NCI-H128 (cell line): ENCODE measurements around the gene COQ10A.
A peak's percentile ranks its signal among the peaks of the same experiment; 100 is the strongest.
"Not testable (repeated sequence)": the region's sequence is repeated elsewhere in the genome, so short reads cannot be mapped to it uniquely, and the experiment has no call there.

ENCODE experiments used
- DNase-seq: peaks from one replicate; lab custom pipeline; 2025; ENCODE audit not compliant: unreplicated experiment; lab: John Stamatoyannopoulos, UW

COQ10A gene

GRCh38 chr12:56274299-56274698 is 7.6 kb downstream of the COQ10A start:
- no peak for DNase-seq

DNA sequence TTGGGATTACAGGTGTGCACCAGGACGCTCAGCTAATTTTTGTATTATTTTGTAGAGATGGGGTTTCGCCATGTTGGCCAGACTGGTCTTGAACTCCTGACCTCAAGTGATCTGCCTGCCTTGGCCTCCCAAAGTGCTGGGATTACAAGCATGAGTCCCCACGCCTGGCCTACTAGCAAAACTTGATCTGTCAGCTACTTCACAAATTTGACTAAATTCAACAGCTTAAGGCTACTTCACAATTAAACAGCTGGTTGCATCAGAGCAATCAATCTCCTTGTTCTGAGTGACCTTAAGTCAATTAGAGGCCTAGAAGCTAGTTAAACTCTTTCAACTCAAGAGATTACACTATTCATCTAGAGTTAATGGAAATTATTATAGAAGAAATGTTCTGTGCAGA is 12.2 kb downstream of the COQ10A start:
- no peak for DNase-seq

DNA sequence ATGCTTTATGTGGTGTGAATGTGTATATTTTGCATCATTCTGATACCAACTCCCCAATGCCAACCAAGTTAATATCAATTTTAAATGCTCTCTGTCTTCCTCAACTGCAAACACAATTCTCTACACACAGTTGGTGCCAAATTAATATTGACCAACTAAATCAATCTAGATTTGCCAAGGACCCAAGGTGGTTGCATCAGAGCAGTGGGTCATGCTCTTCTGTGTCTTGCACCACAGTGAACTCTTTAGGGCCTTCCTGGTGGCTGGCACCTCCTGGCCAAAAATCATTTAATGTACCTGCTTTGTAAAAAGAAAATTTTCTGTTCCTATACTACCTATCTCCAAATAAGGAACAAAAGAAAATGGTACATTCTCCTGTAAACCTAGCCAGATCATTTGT is 14.1 kb downstream of the COQ10A start:
- no peak for DNase-seq

DNA sequence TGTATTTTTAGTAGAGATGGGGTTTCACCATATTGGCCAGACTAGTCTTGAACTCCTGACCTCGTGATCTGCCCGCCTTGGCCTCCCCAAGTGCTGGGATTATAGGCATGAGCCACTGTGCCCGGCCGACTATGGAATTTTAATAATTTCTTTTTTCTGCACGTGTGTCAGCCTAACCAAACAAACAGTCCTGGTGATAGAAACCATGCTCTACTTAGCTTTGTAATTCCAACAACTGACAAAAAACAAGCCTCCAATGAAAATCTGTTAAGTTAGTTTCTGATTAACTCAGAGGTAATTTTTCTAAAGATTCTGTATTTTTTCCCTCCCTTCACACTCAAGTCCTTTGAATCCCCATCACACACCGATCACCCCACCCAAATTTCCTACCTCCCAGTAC is 15.3 kb downstream of the COQ10A start:
- DNase-seq = no peak

GRCh38 chr12:56282579-56282978 is 15.8 kb downstream of the COQ10A start:
- no peak for DNase-seq

GRCh38 chr12:56284263-56284662 is 17.5 kb downstream of the COQ10A start:
- not testable (repeated sequence) for DNase-seq

GRCh38 chr12:56286044-56286830 is 19.5 kb downstream of the COQ10A start:
- no peak for DNase-seq

DNA sequence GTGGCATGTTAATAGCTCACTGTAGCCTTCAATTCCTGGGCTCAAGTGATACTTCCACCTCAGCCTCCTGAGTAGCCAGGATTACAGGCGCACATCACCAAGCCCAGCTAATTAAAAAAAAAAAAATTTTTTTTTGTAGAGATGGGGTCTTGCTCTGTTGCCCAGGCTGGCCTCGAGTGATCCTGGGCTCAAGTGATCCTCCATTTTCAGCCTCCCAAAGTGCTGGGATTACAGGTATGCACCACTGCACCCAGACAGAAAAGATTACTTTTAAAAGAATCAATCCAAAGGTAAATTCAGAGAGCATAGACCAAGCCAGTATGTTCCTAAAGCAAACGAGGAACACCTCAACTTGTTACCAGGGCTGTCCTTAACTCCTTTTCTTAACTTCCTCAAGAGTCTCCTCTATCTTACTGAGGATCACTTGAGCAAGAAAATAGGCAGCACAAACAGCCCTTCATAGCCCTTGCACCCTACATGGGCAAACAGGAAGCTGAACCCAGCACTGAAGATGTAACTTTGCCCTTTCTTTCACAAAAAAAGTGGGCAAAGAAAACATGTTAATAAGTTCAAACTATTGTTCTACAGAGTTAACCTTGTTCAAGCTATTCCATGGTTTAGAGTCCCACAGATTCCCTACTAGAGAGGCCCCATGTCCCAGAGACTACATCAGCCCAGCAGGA is 22.1 kb downstream of the COQ10A start:
- DNase-seq = no peak

GRCh38 chr12:56293795-56294194 is 27.1 kb downstream of the COQ10A start:
- no peak for DNase-seq

DNA sequence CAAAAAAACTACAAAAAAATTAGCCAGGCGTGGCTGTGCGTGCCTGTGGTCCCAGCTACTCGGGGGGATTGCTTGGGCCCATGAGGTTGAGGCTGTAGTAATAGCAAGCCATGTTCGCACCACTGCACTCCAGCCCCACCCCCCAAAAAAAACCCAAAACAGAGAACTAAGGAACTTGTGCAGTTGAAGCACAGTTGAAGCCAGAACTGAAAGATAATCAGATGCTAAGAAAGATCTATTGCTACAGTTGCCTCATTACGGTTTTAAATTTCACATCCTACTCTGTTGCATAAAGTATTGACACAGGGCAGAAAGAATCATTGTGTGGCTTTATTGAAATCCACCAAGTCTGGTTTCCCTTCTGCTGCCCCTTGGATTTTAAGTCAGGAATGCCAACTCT is 29.6 kb downstream of the COQ10A start:
- DNase-seq = no peak

GRCh38 chr12:56297400-56297799 is 30.7 kb downstream of the COQ10A start:
- DNase-seq = no peak

DNA sequence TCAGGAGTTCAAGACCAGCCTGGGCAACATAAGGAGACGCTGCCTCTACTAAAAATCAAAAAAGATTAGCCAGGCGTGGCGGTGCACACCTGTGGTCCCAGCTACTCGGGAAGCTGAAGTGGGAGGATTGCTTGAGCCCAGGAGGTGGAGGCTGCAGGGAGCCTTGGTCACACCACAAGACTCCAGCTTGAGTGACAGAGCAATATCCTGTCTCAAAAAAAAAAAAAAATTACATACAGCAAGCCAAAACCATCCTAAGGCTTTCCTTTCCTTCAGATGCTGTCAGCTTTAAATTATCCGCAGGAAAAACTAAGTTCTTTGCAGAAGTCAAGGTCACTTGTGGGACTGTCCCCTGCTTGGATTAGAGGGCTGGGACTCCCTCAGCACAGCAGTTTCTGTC is 32.1 kb downstream of the COQ10A start:
- no peak for DNase-seq

DNA sequence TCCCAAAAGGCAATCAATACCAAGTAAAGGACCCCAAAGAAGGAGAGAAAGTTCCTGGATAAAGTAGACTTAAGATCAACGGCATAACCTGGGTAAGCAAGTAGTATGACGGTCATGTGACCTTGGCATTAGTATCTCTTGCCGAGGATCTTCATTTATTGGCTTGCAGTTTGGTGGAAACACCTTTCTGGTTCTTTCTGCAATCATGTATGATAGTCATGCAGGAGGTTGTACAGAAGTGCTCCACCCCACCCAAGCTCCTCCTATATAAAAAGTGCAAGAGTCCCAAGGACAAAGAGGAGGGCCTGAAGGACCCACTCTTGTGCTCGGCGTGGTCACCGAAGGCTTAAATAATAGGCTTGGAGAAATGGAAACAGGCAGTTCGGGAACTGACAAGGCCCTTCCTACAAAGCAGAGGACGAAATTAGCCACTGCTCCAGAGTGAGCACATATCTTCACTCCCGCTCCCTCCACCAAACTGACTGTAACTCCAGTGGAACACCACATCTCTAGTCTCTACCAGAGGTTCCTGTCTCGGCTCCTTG is 32.6 kb downstream of the COQ10A start:
- DNase-seq = no peak

DNA sequence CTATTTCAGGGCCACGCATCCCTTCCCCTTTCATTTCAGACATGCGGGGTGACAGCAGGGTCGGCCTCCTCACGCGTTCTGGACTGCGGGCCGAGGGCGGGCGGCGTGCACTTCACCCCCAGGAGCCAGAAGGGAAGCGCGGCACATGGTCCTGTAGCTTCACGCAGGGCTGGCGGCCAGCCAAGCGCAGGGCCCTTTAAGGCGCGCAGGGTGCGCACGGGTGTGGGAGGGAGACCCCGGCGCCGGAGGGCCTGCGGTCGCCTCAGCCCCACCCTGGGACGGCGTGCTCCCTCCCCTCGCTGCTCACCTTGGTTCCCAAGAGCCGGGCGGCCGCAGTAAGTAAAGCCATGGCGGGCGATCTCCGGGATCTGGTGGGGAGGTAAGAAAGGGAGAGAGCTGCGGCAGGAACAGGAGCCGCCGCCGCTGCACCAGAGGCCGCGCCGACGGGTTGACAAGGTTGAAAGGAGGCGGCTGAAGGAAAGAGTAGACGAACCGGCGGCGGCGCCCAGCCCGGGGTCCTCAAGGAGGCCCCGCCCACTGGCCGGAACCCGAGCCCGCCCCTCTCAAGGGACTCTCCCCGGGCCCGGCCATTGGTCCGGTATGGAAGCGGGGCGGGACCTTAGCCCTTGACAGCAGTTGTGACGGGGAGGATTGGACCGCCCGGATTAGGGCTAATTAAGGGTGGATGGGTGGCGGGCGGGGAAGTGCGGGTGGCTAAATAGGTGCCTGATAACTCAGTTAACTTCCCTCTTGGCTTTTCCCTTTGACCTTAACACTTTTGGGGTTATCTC is 33.3 kb downstream of the COQ10A start, which contains the start of gene CS:
TSS of gene CS (minus strand) at position 478 of the 791 bp plus-strand sequence. CDS start at position 349, 129 bp downstream.
- DNase-seq = peak; percentile 98

DNA sequence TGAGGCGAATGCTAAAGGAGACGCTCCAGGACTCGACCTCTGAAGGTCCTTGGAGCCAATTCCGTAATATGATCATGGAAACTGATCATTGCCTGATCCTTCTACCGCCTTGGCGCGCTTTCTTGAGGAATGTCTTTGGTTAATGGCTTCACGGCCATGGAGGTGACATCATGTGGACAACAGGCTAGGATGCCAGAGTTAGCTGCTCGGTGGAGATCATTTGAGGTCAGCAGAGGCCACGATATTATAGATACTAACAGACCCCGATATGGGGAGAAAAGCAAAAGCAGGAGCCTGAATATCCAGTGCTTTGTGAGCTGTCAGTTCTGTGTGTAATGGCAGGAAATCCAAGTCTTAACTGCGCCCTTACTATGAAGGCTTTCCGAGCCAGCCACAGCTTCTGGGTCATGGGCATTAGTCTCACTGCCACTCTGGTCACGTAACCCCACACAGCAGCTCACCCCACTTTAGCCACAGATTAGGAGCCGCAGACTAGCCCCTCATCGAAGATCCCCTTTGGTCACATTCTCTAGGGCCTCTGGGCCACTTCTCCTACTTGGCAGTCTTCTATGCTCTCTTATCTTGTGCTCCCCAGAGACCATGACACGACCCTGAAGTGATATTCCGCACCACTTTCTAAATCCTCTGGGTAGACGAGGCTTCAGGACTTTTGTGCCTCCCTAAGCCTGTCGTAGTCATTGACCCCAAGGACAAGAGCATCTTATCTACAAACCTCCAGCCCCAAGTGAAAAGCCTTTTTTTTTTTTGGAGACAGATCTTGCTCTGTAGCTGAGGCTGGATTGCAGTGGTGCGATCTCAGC is 34.1 kb downstream of the COQ10A start:
- no peak for DNase-seq

- no peak for DNase-seq
These were observed 37.5 kb downstream of the COQ10A start for GRCh38 chr12:56304276-56304675.

DNA sequence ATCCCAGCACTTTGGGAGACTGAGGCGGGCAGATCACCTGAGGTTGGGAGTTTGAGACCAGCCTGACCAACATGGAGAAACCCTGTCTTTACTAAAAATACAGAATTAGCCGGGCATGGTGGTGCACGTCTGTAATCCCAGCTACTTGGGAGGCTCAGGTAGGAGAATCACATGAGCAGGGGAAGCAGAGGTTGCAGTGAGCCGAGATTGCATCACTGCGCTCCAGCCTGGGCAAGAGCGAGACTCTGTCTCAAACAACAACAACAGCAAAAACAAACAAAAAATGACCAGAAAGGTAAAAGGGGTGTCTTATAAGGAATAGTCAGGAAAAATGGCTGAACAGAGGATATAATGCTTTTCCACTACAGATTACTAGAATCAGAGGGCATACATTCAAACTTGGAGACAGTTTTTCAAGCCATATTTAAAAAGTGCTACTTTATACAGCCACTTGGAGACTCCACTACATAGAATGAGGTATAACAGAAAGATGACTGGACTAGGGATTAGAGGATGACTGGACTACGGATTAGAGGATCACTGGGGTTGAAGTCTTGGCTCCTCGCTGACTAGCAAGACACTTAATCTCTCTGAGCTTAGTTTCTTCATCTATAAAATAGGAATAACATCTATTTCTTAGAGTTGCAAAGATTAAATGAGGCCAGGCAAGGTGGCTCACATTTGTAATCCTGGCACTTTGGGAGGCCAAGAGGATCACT is 38.3 kb downstream of the COQ10A start:
- no peak for DNase-seq

- no peak for DNase-seq
These were observed 40.7 kb downstream of the COQ10A start for GRCh38 chr12:56307221-56307965.

- DNase-seq = no peak
These were observed 42.0 kb downstream of the COQ10A start for GRCh38 chr12:56308714-56309113.
